Epithelial cell of esophagus (primary cell): ENCODE measurements around the gene PPP1R9A.

ENCODE experiments used
- DNase-seq: peaks from one replicate; pipeline ENCODE4 v3.0.0; 2010; ENCODE audit warnings: low read depth
- H3K4me3 ChIP-seq: 2 replicates; pipeline ENCODE4 v1.5.1; 2011; ENCODE audit warnings: mild to moderate bottlenecking, low read length, control low read depth
- CTCF ChIP-seq: IDR thresholded peaks from 2 replicates; pipeline ENCODE4 v1.5.1; 2011; ENCODE audit warnings: low read depth, mild to moderate bottlenecking, low read length, control low read depth, inconsistent platforms; ENCODE audit not compliant: insufficient read depth; ENCODE audit errors: missing control alignments

The PPP1R9A gene

GRCh38 chr7:94971051-94971867, 63.9 kb downstream of the PPP1R9A start:
- no peak overlapping the region for H3K4me3 ChIP-seq
- no peak for TF ChIP-seq CTCF
- no peak for DNase-seq

DNA sequence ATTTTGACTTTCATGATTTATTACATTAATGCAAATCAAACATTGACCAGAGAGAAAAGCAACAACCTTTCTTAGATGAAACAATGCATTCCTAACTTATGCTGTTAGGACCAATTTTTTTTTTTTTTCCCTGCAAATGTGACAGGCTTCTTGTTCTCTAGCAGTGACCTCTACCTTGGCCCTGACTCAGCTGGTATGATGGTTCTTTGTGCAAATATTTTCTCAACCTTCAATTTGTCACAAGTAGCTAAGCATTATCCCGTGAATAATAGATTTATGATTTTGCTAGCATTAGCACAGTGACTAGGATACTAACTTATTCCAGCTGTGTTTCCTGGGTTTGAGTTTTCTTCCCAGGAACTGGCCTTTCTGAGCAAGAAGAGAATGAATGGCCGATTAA, 64.9 kb downstream of the PPP1R9A start:
- no peak for TF ChIP-seq CTCF
- peak; percentile 3 for DNase-seq
- no peak overlapping the region for H3K4me3 ChIP-seq

DNA sequence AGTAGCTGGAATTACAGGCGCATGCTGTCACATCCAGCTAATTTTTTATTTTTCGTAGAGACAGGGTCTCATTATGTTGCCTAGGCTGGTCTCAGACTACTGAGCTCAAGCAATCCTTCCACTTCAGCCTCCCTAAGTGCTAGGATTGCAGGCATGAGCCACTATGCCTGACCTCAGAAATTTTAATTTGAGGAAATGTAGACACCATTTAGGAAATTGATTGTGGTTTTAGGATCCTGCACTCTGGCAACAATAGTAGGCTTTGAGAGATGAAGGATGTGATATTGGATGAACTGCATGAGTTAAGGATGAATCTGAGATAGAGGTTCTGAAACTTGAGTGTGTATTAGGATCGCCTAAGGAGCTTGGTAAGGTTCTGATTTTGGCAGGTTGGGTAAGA, 66.5 kb downstream of the PPP1R9A start:
- no peak for TF ChIP-seq CTCF
- DNase-seq: no peak
- no peak overlapping the region for H3K4me3 ChIP-seq

GRCh38 chr7:94974423-94974822, 67.0 kb downstream of the PPP1R9A start:
- no peak for DNase-seq
- TF ChIP-seq CTCF: no peak
- H3K4me3 ChIP-seq: no peak overlapping the region

DNA sequence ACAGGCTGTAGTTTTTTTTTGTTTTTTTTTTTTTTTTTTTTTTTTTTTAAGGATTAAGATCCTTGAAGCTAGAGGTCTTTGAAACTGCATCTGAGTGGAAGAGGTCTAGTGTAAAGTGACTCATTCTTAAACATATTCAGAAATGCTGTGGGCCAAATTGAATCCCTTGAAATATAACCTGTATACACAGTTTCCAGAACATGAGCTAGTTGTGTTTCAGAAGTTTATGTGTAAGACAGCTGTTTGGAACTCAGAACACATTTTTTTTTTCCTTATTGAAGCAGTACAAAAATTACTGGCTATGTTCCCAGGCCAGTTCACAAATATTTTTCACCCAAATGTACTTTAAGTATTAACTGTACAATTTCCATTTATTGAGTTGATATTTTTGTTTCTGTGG, 67.9 kb downstream of the PPP1R9A start:
- TF ChIP-seq CTCF: no peak
- no peak overlapping the region for H3K4me3 ChIP-seq
- peak; percentile 1 for DNase-seq

DNA sequence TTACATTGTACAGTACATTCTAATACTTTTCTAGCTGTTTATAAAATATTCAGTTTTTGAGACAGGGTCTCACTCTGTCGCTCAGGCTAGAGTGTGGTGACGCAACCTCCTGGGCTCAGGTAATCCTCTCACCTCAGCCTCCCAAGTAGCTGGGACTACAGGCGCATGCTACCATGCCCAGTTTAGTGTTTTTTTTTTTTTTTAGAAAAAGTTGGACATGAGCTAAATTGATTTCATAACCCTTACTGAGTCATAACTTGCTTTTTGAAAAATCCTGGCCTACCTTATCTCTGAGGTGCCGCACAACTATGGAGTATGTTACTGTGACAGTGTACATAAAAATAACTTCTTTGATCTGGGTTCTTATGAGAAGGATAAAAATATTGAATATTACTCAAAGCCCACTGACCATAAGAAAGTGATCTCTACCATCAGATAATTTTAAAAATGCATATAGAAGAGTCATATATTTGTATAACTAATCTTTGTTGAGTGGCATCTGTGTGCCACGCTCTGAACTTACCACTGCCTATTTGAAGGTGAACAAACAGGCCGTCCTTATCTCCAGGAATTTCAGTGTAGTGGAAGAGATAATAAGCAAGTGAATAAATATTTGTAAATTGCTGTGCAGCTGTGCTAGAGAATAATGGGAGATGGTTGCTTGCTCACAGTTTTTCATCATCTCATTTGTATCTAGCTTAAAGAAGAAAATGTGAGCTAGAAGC, 73.2 kb downstream of the PPP1R9A start:
- H3K4me3 ChIP-seq: no peak overlapping the region

More for the DNA sequence above, 73.2 kb downstream of the PPP1R9A start:
- TF ChIP-seq CTCF: no peak
- DNase-seq: no peak
